SH-SY5Y (cell line): Measurements from ENCODE around the gene ALDH18A1.

Experiments used
- GATA2 ChIP-seq: IDR thresholded peaks from 2 replicates; pipeline ENCODE4 v1.6.1; 2011; ENCODE audit warnings: mild to moderate bottlenecking, low read depth, low read length
- GATA3 ChIP-seq: IDR thresholded peaks from 2 replicates; pipeline ENCODE4 v1.6.1; 2011; ENCODE audit warnings: low read depth, mild to moderate bottlenecking, low read length, moderate library complexity

GRCh38 chr10:95635319-95635733 lies 21.2 kb downstream of the ALDH18A1 start:
- no peak for TF ChIP-seq GATA3
- TF ChIP-seq GATA2: no peak
